H1 (cell line): Measurements from ENCODE around the gene ZCCHC17. TPM values are rescaled to one million over a fixed set of nuclear protein-coding genes. Genes with fewer than 3 reads are reported as not detected.
A peak's percentile ranks its signal among the peaks of the same experiment; 100 is the strongest.

Experiments used
- ASH2L ChIP-seq: fragments of 200-600, 300-600 bp; sonication (generic); IDR thresholded peaks from one replicate; pipeline ENCODE4 v1.7.1; 2017; ENCODE audit warnings: low read length
- ATF2 ChIP-seq: IDR thresholded peaks from 2 replicates; pipeline ENCODE4 v1.6.1; 2012; ENCODE audit warnings: low read length, inconsistent platforms
- ATF3 ChIP-seq: IDR thresholded peaks from 2 replicates; pipeline ENCODE4 v1.6.1; 2011; ENCODE audit warnings: low read depth, mild to moderate bottlenecking, low read length; ENCODE audit not compliant: insufficient read depth
- BACH1 ChIP-seq: IDR thresholded peaks from 2 replicates; pipeline ENCODE4 v1.6.1; 2012; ENCODE audit warnings: low read length, improper control_type of control experiment
- CEBPB ChIP-seq: IDR thresholded peaks from 2 replicates; pipeline ENCODE4 v1.6.1; 2012; ENCODE audit warnings: low read depth, low read length
- CTCF ChIP-seq, 3 experiments: IDR thresholded peaks; 1 replicate in 2 of 3; 2 replicates in 1 of 3; pipeline versions ENCODE4 v1.5.1 to v1.6.1; 2011; ENCODE audit warnings: low read length in 3 of 3, mild to moderate bottlenecking in 3 of 3, inconsistent platforms in 2 of 3, low read depth in 1 of 3, moderate library complexity in 1 of 3; ENCODE audit not compliant: insufficient read depth in 1 of 3; ENCODE audit errors: control extremely low read depth in 1 of 3
- EP300 ChIP-seq, 2 experiments: IDR thresholded peaks; 1 replicate in 1 of 2; 2 replicates in 1 of 2; pipeline ENCODE4 v1.6.1; 2011 to 2012; ENCODE audit warnings: low read depth in 2 of 2, low read length in 2 of 2, mild to moderate bottlenecking in 2 of 2, borderline replicate concordance in 1 of 2, inconsistent platforms in 1 of 2, moderate library complexity in 1 of 2
- EZH2 ChIP-seq: fragments of 200-600 bp; sonication (generic); IDR thresholded peaks from 2 replicates; pipeline ENCODE4 v1.7.1; 2012; ENCODE audit warnings: low read depth, mild to moderate bottlenecking, moderate library complexity, low read length, inconsistent platforms; ENCODE audit not compliant: severe bottlenecking
- GTF2F1 ChIP-seq: IDR thresholded peaks from 2 replicates; pipeline ENCODE4 v1.6.1; 2012; ENCODE audit warnings: low read depth, low read length, improper control_type of control experiment, borderline replicate concordance
- JUND ChIP-seq: IDR thresholded peaks from 2 replicates; pipeline ENCODE4 v1.6.1; 2011; ENCODE audit warnings: mild to moderate bottlenecking, improper control_type of control experiment, low read length
- KDM1A ChIP-seq: fragments of 200-600, 300-600 bp; sonication (generic); IDR thresholded peaks from 2 replicates; pipeline ENCODE4 v1.7.1; 2016; ENCODE audit warnings: mild to moderate bottlenecking, low read length, borderline replicate concordance
- MAX ChIP-seq: IDR thresholded peaks from 2 replicates; pipeline ENCODE4 v1.6.1; 2012; ENCODE audit warnings: inconsistent platforms
- NANOG ChIP-seq: IDR thresholded peaks from 2 replicates; pipeline ENCODE4 v1.6.1; 2011; ENCODE audit warnings: low read length, low read depth, mild to moderate bottlenecking, inconsistent platforms; ENCODE audit not compliant: insufficient read depth, poor library complexity, severe bottlenecking
- NRF1 ChIP-seq: IDR thresholded peaks from 2 replicates; pipeline ENCODE4 v1.6.1; 2011; ENCODE audit warnings: mild to moderate bottlenecking, low read depth, low read length, improper control_type of control experiment
- POU5F1 ChIP-seq: IDR thresholded peaks from 2 replicates; pipeline ENCODE4 v1.6.1; 2011; ENCODE audit warnings: low read depth, mild to moderate bottlenecking, low read length, moderate library complexity
- SIX5 ChIP-seq: IDR thresholded peaks from 2 replicates; pipeline ENCODE4 v1.6.1; 2011; ENCODE audit warnings: mild to moderate bottlenecking, low read depth, low read length
- SRF ChIP-seq: IDR thresholded peaks from 2 replicates; pipeline ENCODE4 v1.6.1; 2011; ENCODE audit warnings: mild to moderate bottlenecking, low read depth, low read length, moderate library complexity
- TAF7 ChIP-seq: optimal IDR thresholded peaks from 2 replicates; pipeline ENCODE3; 2011; ENCODE audit warnings: low read depth, mild to moderate bottlenecking, inconsistent platforms, low read length, moderate library complexity, borderline replicate concordance
- TEAD4 ChIP-seq: IDR thresholded peaks from 2 replicates; pipeline ENCODE4 v1.6.1; 2012; ENCODE audit warnings: low read depth, low read length, inconsistent platforms, mixed read lengths
- polyA plus RNA-seq, 7 experiments: library from polyadenylated mRNA; depleted of rRNA in 3 of 7; stranded (reverse) in 5 of 7; unstranded in 2 of 7; fragments of >200 nt in 5 of 7; fragments of 200-250 nt in 2 of 7; gene quantifications; 1 replicate in 5 of 7; 2 replicates in 1 of 7; 4 replicates in 1 of 7; pipeline versions ENCODE4 v1.2.1 to v1.2.3, GENCODE V29; 2011 to 2013; ENCODE audit warnings: missing spikeins in 2 of 7, mixed read lengths in 2 of 7
- total RNA-seq: library from RNA; stranded (reverse); fragmentation: NEBNext Ultra II Directional; extraction: Animal tissue kit (Norgen Biotek cat#: 25700); gene quantifications from 2 replicates; pipeline ENCODE4 v1.2.1, GENCODE V29; 2021

Gene ZCCHC17
- total and polyA plus RNA-seq, 2 of the 8 experiments (the other 6 are each of a cell fraction or from before 2014, with no cell fraction given): 51.6 to 59.3 TPM

- TF ChIP-seq CTCF (IDR thresholded peaks at IDR 0.05; ENCODE audit: control extremely low read depth in 1 of 3, insufficient read depth in 1 of 3, low read depth in 1 of 3, low read length in 3 of 3) (no peak), NANOG (no peak), ATF3 (no peak), TAF7 (peak; percentile 16), BACH1 (no peak), NRF1 (no peak), GTF2F1 (no peak), EP300 (IDR thresholded peaks at IDR 0.05; ENCODE audit: borderline replicate concordance in 1 of 2, low read depth in 2 of 2, low read length in 2 of 2) (no peak; a peak in 1 of 3 replicates), JUND (no peak), EZH2 (no peak), CEBPB (no peak), POU5F1 (no peak), MAX (peak; percentile 96), SIX5 (no peak), TEAD4 (peak; percentile 98), ATF2 (no peak), SRF (no peak), KDM1A (no peak), ASH2L (peak; percentile 85)
Measured at GRCh38 chr1:31373056-31373896, 76.4 kb downstream of the ZCCHC17 start, which contains the start of gene FABP3 (continued).
